IMR-90 (cell line): Measurements from ENCODE around the gene SHC1.

Experiments
- BHLHE40 ChIP-seq: fragments of 150-350 bp; IDR thresholded peaks from 2 replicates; pipeline ENCODE4 v1.6.1; 2016; ENCODE audit warnings: mild to moderate bottlenecking, low read depth, low read length
- CEBPB ChIP-seq: IDR thresholded peaks from 2 replicates; pipeline ENCODE4 v1.6.1; 2012; ENCODE audit warnings: low read depth, low read length, improper control_type of control experiment
- CHD1 ChIP-seq: IDR thresholded peaks from 2 replicates; pipeline ENCODE4 v1.6.1; 2012; ENCODE audit warnings: low read depth, low read length, improper control_type of control experiment
- POLR2A ChIP-seq: IDR thresholded peaks from 2 replicates; pipeline ENCODE4 v1.6.1; 2012; ENCODE audit warnings: mild to moderate bottlenecking, low read depth, low read length
- SMC3 ChIP-seq: fragments of 150-350 bp; IDR thresholded peaks from 2 replicates; pipeline ENCODE4 v1.6.1; 2016; ENCODE audit warnings: low read depth, mild to moderate bottlenecking, antibody characterized with exemption, low read length, moderate library complexity
- USF2 ChIP-seq: fragments of 150-350 bp; IDR thresholded peaks from 2 replicates; pipeline ENCODE4 v1.6.1; 2017; ENCODE audit warnings: mild to moderate bottlenecking, antibody characterized with exemption, low read length, low read depth
- TF ChIP-seq, protein P1 (sequence below): conservative IDR thresholded peaks from 2 replicates; pipeline ENCODE4 v1.5.1; 2012; ENCODE audit warnings: mild to moderate bottlenecking, low read depth, low read length, improper control_type of control experiment

DNA sequence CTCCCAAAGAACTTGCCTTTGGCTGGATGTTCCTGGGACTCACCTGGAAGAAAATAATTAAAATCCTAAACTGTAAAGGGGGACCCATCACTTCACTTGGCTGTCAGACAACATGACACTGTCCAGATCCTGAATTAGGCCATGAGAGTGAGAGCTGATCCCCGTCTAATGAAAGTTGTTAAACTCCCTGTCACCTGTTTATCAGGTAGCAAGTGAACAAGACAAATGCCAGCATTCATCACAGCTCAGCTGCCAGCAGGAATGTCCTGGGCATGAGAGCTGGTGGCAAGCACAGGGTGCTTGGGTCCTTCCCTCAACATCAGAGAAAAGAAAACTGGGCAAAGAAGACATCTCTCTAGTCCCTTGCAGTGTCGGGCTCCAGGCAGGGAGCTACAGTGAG lies 57.8 kb downstream of the SHC1 start:
- TF ChIP-seq, protein P1, sequence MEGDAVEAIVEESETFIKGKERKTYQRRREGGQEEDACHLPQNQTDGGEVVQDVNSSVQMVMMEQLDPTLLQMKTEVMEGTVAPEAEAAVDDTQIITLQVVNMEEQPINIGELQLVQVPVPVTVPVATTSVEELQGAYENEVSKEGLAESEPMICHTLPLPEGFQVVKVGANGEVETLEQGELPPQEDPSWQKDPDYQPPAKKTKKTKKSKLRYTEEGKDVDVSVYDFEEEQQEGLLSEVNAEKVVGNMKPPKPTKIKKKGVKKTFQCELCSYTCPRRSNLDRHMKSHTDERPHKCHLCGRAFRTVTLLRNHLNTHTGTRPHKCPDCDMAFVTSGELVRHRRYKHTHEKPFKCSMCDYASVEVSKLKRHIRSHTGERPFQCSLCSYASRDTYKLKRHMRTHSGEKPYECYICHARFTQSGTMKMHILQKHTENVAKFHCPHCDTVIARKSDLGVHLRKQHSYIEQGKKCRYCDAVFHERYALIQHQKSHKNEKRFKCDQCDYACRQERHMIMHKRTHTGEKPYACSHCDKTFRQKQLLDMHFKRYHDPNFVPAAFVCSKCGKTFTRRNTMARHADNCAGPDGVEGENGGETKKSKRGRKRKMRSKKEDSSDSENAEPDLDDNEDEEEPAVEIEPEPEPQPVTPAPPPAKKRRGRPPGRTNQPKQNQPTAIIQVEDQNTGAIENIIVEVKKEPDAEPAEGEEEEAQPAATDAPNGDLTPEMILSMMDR, result no peak
- TF ChIP-seq SMC3, result no peak
- no peak for TF ChIP-seq POLR2A
- TF ChIP-seq USF2, result no peak
- TF ChIP-seq CHD1, result no peak
- no peak for TF ChIP-seq CEBPB
- no peak for TF ChIP-seq BHLHE40
